Measurements from ENCODE around the gene AQP12B. TPM values are rescaled to one million over a fixed set of nuclear protein-coding genes. Genes with fewer than 3 reads are reported as not detected.

The AQP12B gene
- total and polyA plus RNA-seq, 2 of the 13 experiments (the other 11 are each of a cell fraction or from before 2014, with no cell fraction given), result not detected

- WGBS (ENCODE audit: low lambda C conversion rate), result 40% methylated on average over 1 of the region's 11 CpGs
- Histone ChIP-seq H3K9ac (ENCODE audit: insufficient read depth, low read depth, low read length) (no peak overlapping the region), H3K4me3 (replicated peaks in 1 of 3; ENCODE audit: insufficient read depth in 1 of 3, low read depth in 2 of 3, low read length in 3 of 3) (no peak overlapping the region), H3K27ac (ENCODE audit: extremely low read length, insufficient read depth, low read length) (no peak overlapping the region), H4K20me1 (ENCODE audit: insufficient read depth, low read length) (no peaks in the 10 kb centered on the region; the same call in 1 of the 2 replicates), H3K4me1 (ENCODE audit: insufficient read depth, low read length) (no peaks in the 10 kb centered on the region), H3K79me2 (ENCODE audit: insufficient read depth, low read length) (no peaks in the 10 kb centered on the region), H3K27me3 (ENCODE audit: control insufficient read depth in 1 of 2, insufficient read depth in 2 of 2, low read length in 2 of 2) (peaks cover 46 to 82% of the 10 kb centered on the region in 2 experiments), H3K36me3 (replicated peaks in 1 of 2; ENCODE audit: control insufficient read depth in 1 of 2, insufficient read depth in 2 of 2, low read length in 2 of 2) (no peaks in the 10 kb centered on the region), H3K9me3 (ENCODE audit: low read length) (no peaks in the 10 kb centered on the region), H2AFZ (ENCODE audit: low read length) (no peak overlapping the region), H3K4me2 (ENCODE audit: low read depth, low read length) (no peak overlapping the region)
- intact Hi-C loops (cut with micrococcal nuclease; ENCODE audit: unreplicated experiment) (loop anchor here (10.0 kb wide), 1 partner anchor 128 kb away; no protein-coding TSS in a partner anchor), in situ Hi-C loops (cut with HindIII; ENCODE audit: extremely low pct_ligation_motif_present, low pct_unique_long_range_greater_than_20kb) (no loop called here)
- DNase-seq (ENCODE audit: low spot score), result no peak
- no peak for ATAC-seq
- TF ChIP-seq EHMT2 (IDR thresholded peaks at IDR 0.05; ENCODE audit: borderline replicate concordance, low read depth, low read length) (no peak), CENPBD1 (CRISPR knock-in tag; IDR thresholded peaks at IDR 0.05; ENCODE audit: borderline replicate concordance, low read depth) (no peak), ZNF280D (CRISPR knock-in tag; IDR thresholded peaks at IDR 0.05) (no peak), FLYWCH1 (CRISPR knock-in tag; IDR thresholded peaks at IDR 0.05) (no peak), FOXO1 (CRISPR knock-in tag; IDR thresholded peaks at IDR 0.05) (no peak), RBM39 (IDR thresholded peaks at IDR 0.05; ENCODE audit: low read depth, low read length, poor library complexity, severe bottlenecking) (no peak), SMARCE1 (IDR thresholded peaks at IDR 0.05; ENCODE audit: borderline replicate concordance) (no peak), ZNF644 (CRISPR knock-in tag; IDR thresholded peaks at IDR 0.05; ENCODE audit: low read depth) (no peak), EP300 (IDR thresholded peaks at IDR 0.05; ENCODE audit: low read depth in 2 of 2, low read length in 2 of 2) (no peak), EP300 (CRISPR knock-in tag; IDR thresholded peaks at IDR 0.05; ENCODE audit: borderline replicate concordance) (no peak), DZIP1 (CRISPR knock-in tag; IDR thresholded peaks at IDR 0.05) (no peak), TRIM24 (CRISPR knock-in tag; IDR thresholded peaks at IDR 0.05) (no peak), ZFP36 (IDR thresholded peaks at IDR 0.05; ENCODE audit: borderline replicate concordance, low read depth, low read length, partially characterized antibody) (no peak), ZNF589 (CRISPR knock-in tag; conservative IDR thresholded peaks at IDR 0.05) (no peak), ZNF432 (CRISPR knock-in tag; IDR thresholded peaks at IDR 0.05; ENCODE audit: borderline replicate concordance) (no peak), ZNF101 (CRISPR knock-in tag; IDR thresholded peaks at IDR 0.05; ENCODE audit: borderline replicate concordance, low read depth) (no peak), EEA1 (CRISPR knock-in tag; IDR thresholded peaks at IDR 0.05; ENCODE audit: borderline replicate concordance) (no peak)
- BruUV-seq (replicated peaks), result no TSS peak
- ChIA-PET POLR2A (no interaction called here), CTCF (ENCODE audit: low intra/inter-chr PET ratio, low total read pairs) (no interaction called here)
- FAIRE-seq, result no peak
These were observed 39.9 kb downstream of the AQP12B start for GRCh38 chr2:240642806-240643092.

Measured in HepG2 (cell line).